PC-9 (cell line): ENCODE data around the gene CENPP. TPM values are rescaled to one million over a fixed set of nuclear protein-coding genes. Genes with fewer than 3 reads are reported as not detected.
"Not testable (repeated sequence)": the region's sequence is repeated elsewhere in the genome, so short reads cannot be mapped to it uniquely, and the experiment has no call there.

Source experiments
- BruUV-seq: library from RNA; stranded (reverse); fragments of 400-500 nt; replicated peaks from 2 replicates; lab custom pipeline; 2021; lab: Mats Ljungman, UMichigan
- CTCF ChIA-PET: fragments of 300-600 bp; sonication (Branson Sonifier 250); formaldehyde crosslinking; loops from one replicate; lab custom pipeline; 2022; ENCODE audit warnings: antibody characterized with exemption; lab: Charles Lee
- POLR2A ChIA-PET: fragments of 300-600 bp; sonication (Branson Sonifier 250); formaldehyde crosslinking; loops from one replicate; lab custom pipeline; 2022; ENCODE audit warnings: antibody characterized with exemption; ENCODE audit not compliant: unreplicated experiment; lab: Charles Lee
- DNase-seq, 2 experiments: peaks; one replicate each; pipeline versions ENCODE4 v3.0.0 to v3.0.0-alpha.2; 2015 to 2022; ENCODE audit warnings: mixed read lengths in 1 of 2
- H2AFZ ChIP-seq: fragments of 200-600 bp; sonication (generic); 2 replicates; pipeline ENCODE4 v1.8.1; 2017; ENCODE audit warnings: antibody characterized with exemption
- H3F3A ChIP-seq: fragments of 200-600 bp; sonication (generic); 2 replicates; pipeline ENCODE4 v1.8.1; 2017; ENCODE audit warnings: antibody characterized with exemption, mild to moderate bottlenecking, low read depth; ENCODE audit not compliant: insufficient read depth
- H3K27ac ChIP-seq: fragments of 200-600 bp; sonication (generic); 2 replicates; pipeline ENCODE4 v1.6.1; 2016; ENCODE audit warnings: mixed run types
- H3K27me3 ChIP-seq: fragments of 200-600 bp; sonication (generic); 2 replicates; pipeline ENCODE4 v1.6.1; 2016; ENCODE audit warnings: low read depth, mixed run types; ENCODE audit not compliant: insufficient read depth
- H3K36me3 ChIP-seq: fragments of 200-600 bp; sonication (generic); 2 replicates; pipeline ENCODE4 v1.6.1; 2016; ENCODE audit warnings: low read depth, mixed run types
- H3K4me1 ChIP-seq: fragments of 200-600 bp; sonication (generic); replicated peaks from 2 replicates; pipeline ENCODE4 v1.6.1; 2016; ENCODE audit warnings: mixed run types; ENCODE audit not compliant: insufficient read depth
- H3K4me2 ChIP-seq: fragments of 200-600 bp; sonication (generic); 2 replicates; pipeline ENCODE4 v1.6.1; 2017; ENCODE audit warnings: mixed run types
- H3K4me3 ChIP-seq: fragments of 200-600 bp; sonication (generic); 2 replicates; pipeline ENCODE4 v1.6.1; 2016; ENCODE audit warnings: mixed run types
- H3K79me2 ChIP-seq: fragments of 200-600 bp; sonication (generic); 2 replicates; pipeline ENCODE4 v1.6.1; 2017; ENCODE audit warnings: low read depth, mixed run types
- H3K9me2 ChIP-seq: fragments of 200-600 bp; sonication (generic); 2 replicates; pipeline ENCODE4 v1.8.1; 2017; ENCODE audit warnings: mild to moderate bottlenecking; ENCODE audit not compliant: insufficient read depth
- H3K9me3 ChIP-seq: fragments of 200-600 bp; sonication (generic); 2 replicates; pipeline ENCODE4 v1.8.1; 2016; ENCODE audit warnings: low read depth; ENCODE audit not compliant: insufficient read depth
- H4K20me1 ChIP-seq: fragments of 200-600 bp; sonication (generic); 2 replicates; pipeline ENCODE4 v1.8.1; 2017; ENCODE audit not compliant: insufficient read depth
- CTCF ChIP-seq: fragments of 200-600 bp; sonication (generic); conservative IDR thresholded peaks from 2 replicates; pipeline ENCODE4 v1.6.1; 2017; ENCODE audit warnings: mixed run types, antibody characterized with exemption, mild to moderate bottlenecking, moderate library complexity
- EZH2 ChIP-seq: fragments of 200-600 bp; sonication (generic); IDR thresholded peaks from 2 replicates; pipeline ENCODE4 v1.8.0; 2017; ENCODE audit warnings: antibody characterized with exemption, low read depth
- intact Hi-C: fragments of 100-400 bp; cut with micrococcal nuclease; formaldehyde crosslinking; loops from one replicate; pipeline ENCODE4 v1.10.0; 2022; ENCODE audit not compliant: unreplicated experiment
- total RNA-seq: library from RNA; stranded (reverse); gene quantifications from 2 replicates; pipeline ENCODE4 v1.2.3, GENCODE V29; 2021

Gene CENPP
- total RNA-seq, 1 experiment from 2014 or later = 10.0 TPM

- no TSS peak for BruUV-seq
- Histone ChIP-seq H2AFZ (no peak overlapping the region), H3K4me2 (no peak overlapping the region), H3K27ac (no peak overlapping the region), H3K79me2 (no peaks in the 10 kb centered on the region), H3K4me3 (no peak overlapping the region), H3F3A (0 out of 2 replicates have a peak, but pooled peaks cover 5% of the 10 kb centered on the region), H3K27me3 (no peaks in the 10 kb centered on the region), H3K9me3 (no peaks in the 10 kb centered on the region), H3K4me1 (peaks cover 9% of the 10 kb centered on the region), H3K9me2 (no peaks in the 10 kb centered on the region), H3K36me3 (peaks cover 3% of the 10 kb centered on the region; the same call in 1 of the 2 replicates), H4K20me1 (no peaks in the 10 kb centered on the region)
- ChIA-PET CTCF (no interaction called here), POLR2A (interaction anchor here (0.5 kb wide), 1 partner anchor 211 kb away, joined by 3 read pairs; no protein-coding TSS in a partner anchor)
- DNase-seq = no peak
- intact Hi-C loops = no loop called here
- TF ChIP-seq EZH2 (no peak), CTCF (no peak)
Observed at GRCh38 chr9:92619601-92620300, 294.0 kb downstream of the CENPP start.

GRCh38 chr9:92620845-92621244, 295.1 kb downstream of the CENPP start:
- CTCF ChIA-PET = no interaction called here
- H3K9me3 ChIP-seq = no peaks in the 10 kb centered on the region

DNA sequence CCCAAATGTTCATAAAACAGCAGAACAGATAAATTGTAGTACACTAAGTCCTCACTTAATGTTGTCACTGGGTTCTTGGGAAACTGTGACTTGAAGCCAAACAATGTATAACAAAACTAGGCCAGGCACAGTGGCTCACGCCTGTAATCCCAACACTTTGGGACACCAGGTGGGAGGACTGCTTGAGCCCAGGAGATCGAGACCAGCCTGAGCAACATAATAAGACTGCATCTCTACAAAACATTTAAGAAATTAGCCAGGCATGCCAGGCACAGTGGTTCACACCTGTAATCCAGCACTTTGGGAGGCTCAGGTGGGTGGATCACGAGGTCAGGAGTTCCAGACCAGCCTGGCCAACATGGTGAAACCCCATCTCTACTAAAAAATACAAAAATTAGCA, 298.2 kb downstream of the CENPP start:
- Histone ChIP-seq H3K36me3 (peaks cover 14% of the 10 kb centered on the region), H3K4me1 (peaks cover 25% of the 10 kb centered on the region)
- H3F3A ChIP-seq, POLR2A ChIA-PET, H3K9me2 ChIP-seq, H3K4me2 ChIP-seq, intact Hi-C loops, H2AFZ ChIP-seq, BruUV-seq, H3K4me3 ChIP-seq, DNase-seq, CTCF ChIA-PET, H3K27ac ChIP-seq, H3K9me3 ChIP-seq, H4K20me1 ChIP-seq, H3K27me3 ChIP-seq, H3K79me2 ChIP-seq: not testable (repeated sequence)

More at GRCh38 chr9:92620845-92621244, 295.1 kb downstream of the CENPP start:
- H3K4me1 ChIP-seq = peaks cover 20% of the 10 kb centered on the region
- no peak for TF ChIP-seq EZH2
- TF ChIP-seq CTCF = no peak
- POLR2A ChIA-PET = no interaction called here
- H3K79me2 ChIP-seq = no peaks in the 10 kb centered on the region
- H3F3A ChIP-seq = peaks cover 5% of the 10 kb centered on the region; the same call in 1 of the 2 replicates
- no peak for DNase-seq
- peaks cover 3% of the 10 kb centered on the region; the same call in 1 of the 2 replicates for H3K36me3 ChIP-seq
- H3K27me3 ChIP-seq = no peaks in the 10 kb centered on the region
- no peak overlapping the region for H2AFZ ChIP-seq
- BruUV-seq = no TSS peak
- H3K4me3 ChIP-seq = no peak overlapping the region
- H4K20me1 ChIP-seq = no peaks in the 10 kb centered on the region
- no peak overlapping the region for H3K27ac ChIP-seq
- intact Hi-C loops = no loop called here
- no peak overlapping the region for H3K4me2 ChIP-seq
- no peaks in the 10 kb centered on the region for H3K9me2 ChIP-seq
